Calu3 (cell line): ENCODE results near the gene SDE2. TPM values are rescaled to one million over a fixed set of nuclear protein-coding genes. Genes with fewer than 3 reads are reported as not detected.
"Not testable (repeated sequence)": the region's sequence is repeated elsewhere in the genome, so short reads cannot be mapped to it uniquely, and the experiment has no call there.

Experiments
- BruUV-seq: library from RNA; stranded (reverse); fragments of 400-500 nt; replicated peaks from 2 replicates; lab custom pipeline; 2021; lab: Mats Ljungman, UMichigan
- CTCF ChIA-PET: fragments of 300-600 bp; sonication (Branson Sonifier 250); formaldehyde crosslinking; loops from one replicate; lab custom pipeline; 2022; ENCODE audit warnings: antibody characterized with exemption; lab: Charles Lee
- DNase-seq: peaks from one replicate; pipeline ENCODE4 v3.0.0; 2022
- H3K27ac Mint-ChIP-seq: one replicate; pipeline ENCODE4 v1.8.0; 2022; ENCODE audit warnings: mixed read lengths; ENCODE audit not compliant: unreplicated experiment
- H3K27me3 Mint-ChIP-seq: one replicate; pipeline ENCODE4 v1.8.0; 2022; ENCODE audit warnings: mixed read lengths; ENCODE audit not compliant: unreplicated experiment
- H3K36me3 Mint-ChIP-seq: one replicate; pipeline ENCODE4 v1.8.0; 2022; ENCODE audit warnings: mild to moderate bottlenecking, moderate library complexity, mixed read lengths; ENCODE audit not compliant: insufficient read depth, unreplicated experiment
- H3K4me1 Mint-ChIP-seq: one replicate; pipeline ENCODE4 v1.8.0; 2022; ENCODE audit warnings: mild to moderate bottlenecking, low read depth, mixed read lengths; ENCODE audit not compliant: unreplicated experiment
- H3K4me3 Mint-ChIP-seq: one replicate; pipeline ENCODE4 v1.8.0; 2022; ENCODE audit warnings: mild to moderate bottlenecking, low read depth, moderate library complexity, mixed read lengths; ENCODE audit not compliant: unreplicated experiment
- H3K9me3 Mint-ChIP-seq: one replicate; pipeline ENCODE4 v1.8.0; 2022; ENCODE audit warnings: low read depth, mixed read lengths; ENCODE audit not compliant: unreplicated experiment
- intact Hi-C: fragments of 100-400 bp; cut with micrococcal nuclease; formaldehyde crosslinking; loops from one replicate; pipeline ENCODE4 v1.10.0; 2022; ENCODE audit not compliant: unreplicated experiment
- total RNA-seq: library from RNA; stranded (reverse); gene quantifications from 2 replicates; pipeline ENCODE4 v1.2.3, GENCODE V29; 2022
- TF ChIP-seq, protein P1 (sequence below): fragments of 200-600 bp; IDR thresholded peaks from one replicate; pipeline ENCODE4 v1.8.0; 2022; ENCODE audit warnings: antibody characterized with exemption; ENCODE audit not compliant: unreplicated experiment

The SDE2 gene
- total RNA-seq, 1 experiment from 2014 or later = 26.2 TPM

DNA sequence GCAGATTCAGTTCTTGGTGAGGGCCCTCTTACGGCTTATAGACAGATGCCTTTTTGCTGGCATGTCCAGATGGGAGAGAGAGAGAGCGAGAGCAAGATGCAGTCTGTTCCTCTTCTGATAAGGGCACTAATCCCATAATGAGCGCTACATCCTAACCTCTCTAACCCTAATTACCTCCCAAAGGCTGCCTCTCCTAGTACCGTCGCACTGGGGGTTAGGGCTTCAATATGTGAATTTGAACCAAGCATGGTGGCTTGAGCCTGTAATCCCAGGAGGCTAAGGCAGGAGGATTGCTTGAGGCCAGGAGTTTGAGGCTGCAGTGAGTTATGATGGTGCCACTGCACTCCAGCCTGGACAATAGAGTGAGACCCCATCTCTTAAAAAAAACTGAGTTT, 10.5 kb upstream of the SDE2 start:
- BruUV-seq = no TSS peak
- intact Hi-C loops = no loop called here
- CTCF ChIA-PET = no interaction called here
- Mint-ChIP-seq H3K27me3 (peaks cover 19% of the 10 kb centered on the region), H3K36me3 (no peaks in the 10 kb centered on the region), H3K4me1 (no peaks in the 10 kb centered on the region), H3K9me3 (no peaks in the 10 kb centered on the region), H3K27ac (no peak overlapping the region), H3K4me3 (no peak overlapping the region)
- DNase-seq = no peak
- TF ChIP-seq, protein P1, sequence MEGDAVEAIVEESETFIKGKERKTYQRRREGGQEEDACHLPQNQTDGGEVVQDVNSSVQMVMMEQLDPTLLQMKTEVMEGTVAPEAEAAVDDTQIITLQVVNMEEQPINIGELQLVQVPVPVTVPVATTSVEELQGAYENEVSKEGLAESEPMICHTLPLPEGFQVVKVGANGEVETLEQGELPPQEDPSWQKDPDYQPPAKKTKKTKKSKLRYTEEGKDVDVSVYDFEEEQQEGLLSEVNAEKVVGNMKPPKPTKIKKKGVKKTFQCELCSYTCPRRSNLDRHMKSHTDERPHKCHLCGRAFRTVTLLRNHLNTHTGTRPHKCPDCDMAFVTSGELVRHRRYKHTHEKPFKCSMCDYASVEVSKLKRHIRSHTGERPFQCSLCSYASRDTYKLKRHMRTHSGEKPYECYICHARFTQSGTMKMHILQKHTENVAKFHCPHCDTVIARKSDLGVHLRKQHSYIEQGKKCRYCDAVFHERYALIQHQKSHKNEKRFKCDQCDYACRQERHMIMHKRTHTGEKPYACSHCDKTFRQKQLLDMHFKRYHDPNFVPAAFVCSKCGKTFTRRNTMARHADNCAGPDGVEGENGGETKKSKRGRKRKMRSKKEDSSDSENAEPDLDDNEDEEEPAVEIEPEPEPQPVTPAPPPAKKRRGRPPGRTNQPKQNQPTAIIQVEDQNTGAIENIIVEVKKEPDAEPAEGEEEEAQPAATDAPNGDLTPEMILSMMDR = no peak

DNA sequence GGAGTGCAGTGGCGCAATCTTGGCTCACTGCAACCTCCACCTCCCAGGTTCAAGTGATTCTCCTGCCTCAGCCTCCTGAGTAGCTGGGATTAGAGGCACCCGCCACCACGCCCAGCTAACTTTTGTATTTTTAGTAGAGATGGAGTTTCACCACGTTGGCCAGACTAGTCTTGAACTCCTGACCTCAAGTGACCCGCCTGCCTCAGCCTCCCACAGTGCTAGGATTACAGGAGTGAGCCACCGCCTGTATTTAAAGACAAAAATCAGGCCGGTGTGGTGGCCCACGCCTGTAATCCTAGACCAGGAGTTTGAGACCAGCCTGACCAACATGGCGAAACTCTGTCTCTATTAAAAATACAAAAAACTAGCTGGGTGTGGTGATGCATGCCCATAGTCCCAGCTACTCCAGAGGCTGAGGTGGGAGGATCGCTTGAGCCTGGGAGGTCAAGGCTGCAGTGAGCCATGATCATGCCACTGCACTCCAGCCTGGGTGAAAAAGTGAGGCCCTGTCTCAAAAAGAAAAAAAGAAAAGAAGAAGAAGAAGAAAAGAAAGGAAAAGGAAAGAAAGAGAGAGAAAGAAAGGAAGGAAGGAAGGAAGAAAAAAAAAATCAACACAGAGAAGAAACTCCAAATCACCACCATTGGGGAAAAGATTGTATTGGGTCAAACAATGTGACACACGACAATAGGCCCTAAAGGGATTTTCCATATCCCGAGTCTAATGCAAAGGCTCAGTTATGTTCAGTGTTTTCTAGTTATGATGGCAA, 8.2 kb upstream of the SDE2 start:
- BruUV-seq, H3K36me3 Mint-ChIP-seq, intact Hi-C loops, H3K27me3 Mint-ChIP-seq, H3K4me3 Mint-ChIP-seq, H3K9me3 Mint-ChIP-seq, DNase-seq, H3K27ac Mint-ChIP-seq: not testable (repeated sequence)
- peaks cover 11% of the 10 kb centered on the region for H3K4me1 Mint-ChIP-seq
- CTCF ChIA-PET = interaction anchor here (0.5 kb wide), 1 partner anchor 131 kb away, joined by 3 read pairs; no protein-coding TSS in a partner anchor

DNA sequence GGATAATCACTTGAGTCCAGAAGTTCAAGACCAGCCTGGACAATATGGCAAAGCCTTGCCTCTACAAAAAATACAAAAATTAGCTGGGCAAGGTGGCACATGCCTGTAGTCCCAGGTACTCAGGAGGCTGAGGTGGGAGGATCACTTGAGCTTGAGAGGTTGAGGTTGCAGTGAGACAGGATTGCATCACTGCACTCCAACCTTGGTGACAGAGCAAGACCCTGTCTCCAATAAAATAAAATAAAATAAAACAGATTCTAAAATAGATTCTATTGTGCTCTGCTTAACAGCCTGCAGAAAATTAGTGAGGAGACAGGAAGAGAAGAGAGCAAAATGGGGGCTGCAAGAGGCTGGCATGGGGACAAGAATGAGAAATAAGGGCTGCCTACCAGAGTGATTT, 7.5 kb upstream of the SDE2 start:
- CTCF ChIA-PET = interaction anchor here (0.5 to 0.7 kb wide), 2 partner anchors 131 to 564 kb away, joined by 3 read pairs; no protein-coding TSS in a partner anchor
- no peaks in the 10 kb centered on the region for H3K9me3 Mint-ChIP-seq

DNA sequence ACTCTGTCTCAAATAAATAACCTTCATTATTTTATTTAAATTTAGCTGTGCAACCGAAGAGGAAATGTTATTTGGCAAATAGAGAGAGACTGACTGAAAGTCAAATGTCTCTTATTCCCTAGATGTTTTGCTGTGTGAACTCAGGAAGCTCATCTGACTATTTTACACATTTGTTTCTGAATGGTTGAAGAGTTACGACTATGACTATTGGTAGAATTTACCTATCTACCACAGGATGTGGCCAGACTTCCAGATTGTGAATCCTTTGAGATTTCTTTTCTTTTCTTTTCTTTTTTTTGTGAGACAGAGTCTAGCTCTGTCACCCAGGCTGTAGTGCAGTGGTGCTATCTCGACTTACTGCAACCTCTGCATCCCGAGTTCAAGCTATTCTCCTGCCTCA, 5.3 kb upstream of the SDE2 start:
- CTCF ChIA-PET = no interaction called here
- intact Hi-C loops = no loop called here
- Mint-ChIP-seq H3K4me3 (no peak overlapping the region), H3K4me1 (peaks cover 32% of the 10 kb centered on the region), H3K27ac (no peak overlapping the region), H3K36me3 (peaks cover 18% of the 10 kb centered on the region), H3K9me3 (no peaks in the 10 kb centered on the region), H3K27me3 (no peaks in the 10 kb centered on the region)
- no TSS peak for BruUV-seq
- no peak for DNase-seq
- TF ChIP-seq, protein P1 = no peak

More for the DNA sequence above, 7.5 kb upstream of the SDE2 start:
- BruUV-seq = no TSS peak
- intact Hi-C loops = no loop called here
- H3K4me1 Mint-ChIP-seq = peaks cover 17% of the 10 kb centered on the region
- H3K36me3 Mint-ChIP-seq = peaks cover 5% of the 10 kb centered on the region
- no peak overlapping the region for H3K4me3 Mint-ChIP-seq
- no peaks in the 10 kb centered on the region for H3K27me3 Mint-ChIP-seq
- TF ChIP-seq, protein P1 = no peak
- no peak for DNase-seq
- H3K27ac Mint-ChIP-seq = no peak overlapping the region
